BLaER1 treated with 17β-estradiol and CSF1 and Interleukin-3, amounts not matched to agents 10 nM and 100 nM (cell line): ENCODE data around the gene CATSPERD.

Experiments
- H3K27ac ChIP-seq, 11 experiments: shearing (Covaris generic); formaldehyde crosslinking; 2 replicates each; pipeline ENCODE4 v1.8.1; 2022
- H3K27me3 ChIP-seq, 11 experiments: shearing (Covaris generic); formaldehyde crosslinking; 2 replicates each; pipeline ENCODE4 v1.8.1; 2022
- H3K36me3 ChIP-seq, 11 experiments: shearing (Covaris generic); formaldehyde crosslinking; 2 replicates each; pipeline ENCODE4 v1.8.1; 2022
- H3K4me1 ChIP-seq, 10 experiments: shearing (Covaris generic); formaldehyde crosslinking; 2 replicates each; pipeline ENCODE4 v1.8.1; 2022
- H3K4me2 ChIP-seq, 11 experiments: shearing (Covaris generic); formaldehyde crosslinking; 2 replicates each; pipeline ENCODE4 v1.8.1; 2022
- H3K4me3 ChIP-seq, 10 experiments: shearing (Covaris generic); formaldehyde crosslinking; 2 replicates each; pipeline ENCODE4 v1.8.1; 2022
- H3K9ac ChIP-seq, 11 experiments: shearing (Covaris generic); formaldehyde crosslinking; 2 replicates each; pipeline ENCODE4 v1.8.1; 2022
- H3K9me3 ChIP-seq, 11 experiments: shearing (Covaris generic); formaldehyde crosslinking; replicated peaks in 1 of 11; 2 replicates each; pipeline ENCODE4 v1.8.1; 2022
- H4K20me1 ChIP-seq, 11 experiments: shearing (Covaris generic); formaldehyde crosslinking; 2 replicates each; pipeline ENCODE4 v1.8.1; 2022
- Cebpa-rat ChIP-seq, 11 experiments: shearing (Covaris generic); IDR thresholded peaks; 2 replicates each; pipeline ENCODE4 v1.8.1; 2022

CATSPERD gene

GRCh38 chr19:5801796-5802619, 81.6 kb downstream of the CATSPERD start:
- peaks cover 21 to 72% (median 58%) of the 10 kb centered on the region in 10 experiments; a peak in 19 of 20 replicates for H3K4me1 ChIP-seq
- H3K9me3 ChIP-seq: no peaks in the 10 kb centered on the region
- peaks cover 0 to 5% (median 0%) of the 10 kb centered on the region in 11 experiments; a peak in 3 of 22 replicates for H4K20me1 ChIP-seq
- H3K27ac ChIP-seq: no peak overlapping the region; a peak in 1 of 22 replicates
- H3K9ac ChIP-seq: peak overlapping the region in 1 of 11 experiments; percentile 39; a peak in 2 of 22 replicates
- H3K36me3 ChIP-seq: no peaks in the 10 kb centered on the region
- H3K4me3 ChIP-seq: peak overlapping the region in 1 of 10 experiments; percentile 28; a peak in 1 of 20 replicates
- H3K27me3 ChIP-seq: peaks cover 21 to 54% (median 40%) of the 10 kb centered on the region in 11 experiments
- peak overlapping the region; percentile 56 to 90 (median 84) for H3K4me2 ChIP-seq
- no peak for TF ChIP-seq Cebpa-rat (IDR thresholded peaks at IDR 0.05)

GRCh38 chr19:5803441-5803751, 83.0 kb downstream of the CATSPERD start:
- H3K4me2 ChIP-seq: peak overlapping the region; percentile 83 to 98 (median 88)
- no peaks in the 10 kb centered on the region for H3K36me3 ChIP-seq
- peaks cover 21 to 55% (median 40%) of the 10 kb centered on the region in 11 experiments for H3K27me3 ChIP-seq
- peak overlapping the region in 10 of 11 experiments; percentile 19 to 63 (median 41); a peak in 10 of 22 replicates for H3K9ac ChIP-seq
- peaks cover 0 to 5% (median 0%) of the 10 kb centered on the region in 11 experiments; a peak in 3 of 22 replicates for H4K20me1 ChIP-seq
- no peaks in the 10 kb centered on the region for H3K9me3 ChIP-seq
- peaks cover 21 to 72% (median 61%) of the 10 kb centered on the region in 10 experiments; a peak in 19 of 20 replicates for H3K4me1 ChIP-seq
- no peak for TF ChIP-seq Cebpa-rat (IDR thresholded peaks at IDR 0.05)
- no peak overlapping the region for H3K27ac ChIP-seq
- H3K4me3 ChIP-seq: peak overlapping the region; percentile 27 to 54 (median 44); a peak in 15 of 20 replicates

GRCh38 chr19:5803752-5804515, 83.5 kb downstream of the CATSPERD start:
- Histone ChIP-seq H3K4me1 (peaks cover 16 to 69% (median 60%) of the 10 kb centered on the region in 10 experiments; a peak in 19 of 20 replicates), H3K4me3 (peak overlapping the region; percentile 41 to 63 (median 51); a peak in 17 of 20 replicates), H3K9ac (peak overlapping the region in 10 of 11 experiments; percentile 19 to 63 (median 46); a peak in 13 of 22 replicates), H3K9me3 (no peaks in the 10 kb centered on the region), H3K36me3 (no peaks in the 10 kb centered on the region), H3K27me3 (peaks cover 21 to 50% (median 37%) of the 10 kb centered on the region in 11 experiments), H4K20me1 (peaks cover 0 to 5% (median 0%) of the 10 kb centered on the region in 11 experiments; a peak in 3 of 22 replicates), H3K27ac (no peak overlapping the region; a peak in 1 of 22 replicates), H3K4me2 (peak overlapping the region; percentile 83 to 98 (median 88))
- TF ChIP-seq Cebpa-rat (IDR thresholded peaks at IDR 0.05): no peak

- H3K27me3 ChIP-seq: peaks cover 21 to 41% (median 33%) of the 10 kb centered on the region in 11 experiments
- H3K9ac ChIP-seq: peak within 1 kb of the TSS in 8 of 11 experiments; percentile 34 to 63 (median 50); a peak in 11 of 22 replicates
- no peaks in the 10 kb centered on the region for H3K9me3 ChIP-seq
- TF ChIP-seq Cebpa-rat (IDR thresholded peaks at IDR 0.05): no peak
- peak within 1 kb of the TSS; percentile 83 to 98 (median 88) for H3K4me2 ChIP-seq
- no peak within 1 kb of the TSS; a peak in 1 of 22 replicates for H3K27ac ChIP-seq
- peaks cover 7 to 64% (median 55%) of the 10 kb centered on the region in 10 experiments; a peak in 19 of 20 replicates for H3K4me1 ChIP-seq
- peaks cover 0 to 5% (median 0%) of the 10 kb centered on the region in 11 experiments; a peak in 3 of 22 replicates for H4K20me1 ChIP-seq
- H3K36me3 ChIP-seq: no peaks in the 10 kb centered on the region
- H3K4me3 ChIP-seq: peak within 1 kb of the TSS; percentile 43 to 63 (median 51); a peak in 19 of 20 replicates
Measured at GRCh38 chr19:5804516-5805461, 84.4 kb downstream of the CATSPERD start, which contains the start of gene NRTN. Gene NRTN, plus strand, starts transcription at chr19:5805067. Its CDS starts 19,099 bp downstream, at chr19:5824166.

- Histone ChIP-seq H3K4me2 (peak overlapping the region; percentile 34 to 85 (median 60); a peak in 21 of 22 replicates), H3K36me3 (no peaks in the 10 kb centered on the region), H3K9me3 (no peaks in the 10 kb centered on the region), H3K27me3 (peaks cover 20 to 38% (median 27%) of the 10 kb centered on the region in 11 experiments), H4K20me1 (peaks cover 0 to 5% (median 0%) of the 10 kb centered on the region in 11 experiments; a peak in 3 of 22 replicates), H3K4me3 (peak overlapping the region in 9 of 10 experiments; percentile 21 to 63 (median 46); a peak in 15 of 20 replicates), H3K27ac (no peak overlapping the region), H3K9ac (peak overlapping the region in 6 of 11 experiments; percentile 9 to 53 (median 34); a peak in 9 of 22 replicates), H3K4me1 (peaks cover 7 to 58% (median 50%) of the 10 kb centered on the region in 10 experiments; a peak in 19 of 20 replicates)
- no peak for TF ChIP-seq Cebpa-rat (IDR thresholded peaks at IDR 0.05)
Measured at GRCh38 chr19:5805462-5806132, 85.2 kb downstream of the CATSPERD start.

GRCh38 chr19:5806133-5806489, 85.7 kb downstream of the CATSPERD start:
- no peak for TF ChIP-seq Cebpa-rat (IDR thresholded peaks at IDR 0.05)
- peak overlapping the region in 8 of 11 experiments; percentile 46 to 85 (median 67); a peak in 15 of 22 replicates for H3K4me2 ChIP-seq

GRCh38 chr19:5806905-5807304, 86.5 kb downstream of the CATSPERD start:
- Histone ChIP-seq H3K4me2 (no peak overlapping the region), H3K9ac (no peak overlapping the region)
- no peak for TF ChIP-seq Cebpa-rat (IDR thresholded peaks at IDR 0.05)

More at GRCh38 chr19:5806133-5806489, 85.7 kb downstream of the CATSPERD start:
- H4K20me1 ChIP-seq: peaks cover 0 to 5% (median 0%) of the 10 kb centered on the region in 11 experiments; a peak in 3 of 22 replicates
- H3K27ac ChIP-seq: no peak overlapping the region
- H3K4me1 ChIP-seq: peaks cover 7 to 58% (median 49%) of the 10 kb centered on the region in 10 experiments; a peak in 19 of 20 replicates
- H3K9ac ChIP-seq: peak overlapping the region in 1 of 11 experiments; percentile 53; a peak in 1 of 22 replicates
- H3K9me3 ChIP-seq: no peaks in the 10 kb centered on the region
- peak overlapping the region in 1 of 10 experiments; percentile 57; a peak in 1 of 20 replicates for H3K4me3 ChIP-seq
- H3K36me3 ChIP-seq: no peaks in the 10 kb centered on the region
- H3K27me3 ChIP-seq: peaks cover 20 to 38% (median 27%) of the 10 kb centered on the region in 11 experiments

More at GRCh38 chr19:5806905-5807304, 86.5 kb downstream of the CATSPERD start:
- peaks cover 0 to 5% (median 0%) of the 10 kb centered on the region in 11 experiments; a peak in 3 of 22 replicates for H4K20me1 ChIP-seq
- H3K4me3 ChIP-seq: no peak overlapping the region
- no peak overlapping the region for H3K27ac ChIP-seq
- H3K9me3 ChIP-seq: no peaks in the 10 kb centered on the region
- peaks cover 7 to 56% (median 45%) of the 10 kb centered on the region in 10 experiments; a peak in 19 of 20 replicates for H3K4me1 ChIP-seq
- peaks cover 20 to 38% (median 27%) of the 10 kb centered on the region in 11 experiments for H3K27me3 ChIP-seq
- H3K36me3 ChIP-seq: no peaks in the 10 kb centered on the region
